ENCODE data around the gene FAM174B. TPM values are rescaled to one million over a fixed set of nuclear protein-coding genes. Genes with fewer than 3 reads are reported as not detected.

FAM174B gene
- total RNA-seq, 1 donor from 2014 or later = 12.5 TPM

- DNase-seq (ENCODE audit: low read depth) = no peak
Measured at GRCh38 chr15:92602267-92602593, 53.3 kb downstream of the FAM174B start.

- DNase-seq (ENCODE audit: low read depth) = no peak
Measured at GRCh38 chr15:92601592-92602266, 53.8 kb downstream of the FAM174B start.

GRCh38 chr15:92600856-92601255 lies 54.7 kb downstream of the FAM174B start:
- DNase-seq (ENCODE audit: low read depth) = no peak

- DNase-seq (ENCODE audit: low read depth) = peak; percentile 54
Measured at GRCh38 chr15:92599394-92599970, 56.1 kb downstream of the FAM174B start.

GRCh38 chr15:92597548-92597947 lies 58.0 kb downstream of the FAM174B start:
- peak; percentile 43 for DNase-seq (ENCODE audit: low read depth)

- DNase-seq (ENCODE audit: low read depth) = no peak
Measured at GRCh38 chr15:92596623-92597022, 59.0 kb downstream of the FAM174B start.

GRCh38 chr15:92595506-92596381 lies 59.8 kb downstream of the FAM174B start:
- DNase-seq (ENCODE audit: low read depth) = no peak

GRCh38 chr15:92591275-92591674 lies 64.3 kb downstream of the FAM174B start:
- no peak for DNase-seq (ENCODE audit: low read depth)

- DNase-seq (ENCODE audit: low read depth) = no peak
Measured at GRCh38 chr15:92586966-92587365, 68.6 kb downstream of the FAM174B start.

- DNase-seq (ENCODE audit: low read depth) = no peak
Measured at GRCh38 chr15:92586383-92586942, 69.1 kb downstream of the FAM174B start.

GRCh38 chr15:92584105-92584504 lies 71.5 kb downstream of the FAM174B start:
- no peak for DNase-seq (ENCODE audit: low read depth)

GRCh38 chr15:92583096-92584034 lies 72.2 kb downstream of the FAM174B start:
- no peak for DNase-seq (ENCODE audit: low read depth)

GRCh38 chr15:92582206-92582605 lies 73.4 kb downstream of the FAM174B start:
- no peak for DNase-seq (ENCODE audit: low read depth)

- no peak for DNase-seq (ENCODE audit: low read depth)
Measured at GRCh38 chr15:92580933-92581445, 74.6 kb downstream of the FAM174B start.

GRCh38 chr15:92580521-92580920 lies 75.1 kb downstream of the FAM174B start:
- DNase-seq (ENCODE audit: low read depth) = no peak

GRCh38 chr15:92579931-92580470 lies 75.6 kb downstream of the FAM174B start:
- DNase-seq (ENCODE audit: low read depth) = no peak

- DNase-seq (ENCODE audit: low read depth) = no peak
Measured at GRCh38 chr15:92579486-92579885, 76.1 kb downstream of the FAM174B start.

- no peak for DNase-seq (ENCODE audit: low read depth)
Measured at GRCh38 chr15:92578096-92578835, 77.3 kb downstream of the FAM174B start.

- DNase-seq (ENCODE audit: low read depth) = no peak
Measured at GRCh38 chr15:92576597-92577200, 78.9 kb downstream of the FAM174B start.
